Cardiac fibroblast (primary cell): ENCODE measurements around the gene PAK4.

Experiments
- DNase-seq, 2 donors: peaks; one replicate each; pipeline versions ENCODE4 v3.0.0 to v3.0.0-alpha.2; 2010; ENCODE audit warnings: low read depth in 2 of 2
- H3K4me3 ChIP-seq, 2 donors: replicated peaks in 1 of 2; 1 replicate in 1 of 2; 2 replicates in 1 of 2; pipeline ENCODE4 v1.5.1; 2011; ENCODE audit warnings: low read depth in 2 of 2, low read length in 2 of 2, mild to moderate bottlenecking in 2 of 2, moderate library complexity in 1 of 2
- TF ChIP-seq, protein P1 (sequence below): IDR thresholded peaks from one replicate; pipeline ENCODE4 v1.5.1; 2011; ENCODE audit warnings: low read depth, mild to moderate bottlenecking, low read length, inconsistent platforms

PAK4 gene

DNA sequence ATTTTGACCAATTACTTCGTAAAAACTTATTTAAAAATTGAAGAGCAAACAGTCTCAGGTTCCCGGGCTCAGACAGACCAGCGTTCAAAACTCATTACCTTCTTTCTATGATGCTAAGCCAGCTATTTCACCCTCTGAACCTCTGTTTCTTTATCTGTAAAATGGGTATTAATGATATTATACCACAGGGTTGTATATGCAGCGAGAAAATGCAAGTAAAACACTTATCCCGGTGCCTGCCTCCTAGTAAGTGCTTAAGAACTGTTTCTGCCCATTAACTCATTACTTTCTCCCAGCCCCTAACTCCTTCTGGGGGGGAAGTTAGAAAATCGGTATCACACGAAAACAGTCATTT is 410 bp upstream of the PAK4 start:
- TF ChIP-seq, protein P1, sequence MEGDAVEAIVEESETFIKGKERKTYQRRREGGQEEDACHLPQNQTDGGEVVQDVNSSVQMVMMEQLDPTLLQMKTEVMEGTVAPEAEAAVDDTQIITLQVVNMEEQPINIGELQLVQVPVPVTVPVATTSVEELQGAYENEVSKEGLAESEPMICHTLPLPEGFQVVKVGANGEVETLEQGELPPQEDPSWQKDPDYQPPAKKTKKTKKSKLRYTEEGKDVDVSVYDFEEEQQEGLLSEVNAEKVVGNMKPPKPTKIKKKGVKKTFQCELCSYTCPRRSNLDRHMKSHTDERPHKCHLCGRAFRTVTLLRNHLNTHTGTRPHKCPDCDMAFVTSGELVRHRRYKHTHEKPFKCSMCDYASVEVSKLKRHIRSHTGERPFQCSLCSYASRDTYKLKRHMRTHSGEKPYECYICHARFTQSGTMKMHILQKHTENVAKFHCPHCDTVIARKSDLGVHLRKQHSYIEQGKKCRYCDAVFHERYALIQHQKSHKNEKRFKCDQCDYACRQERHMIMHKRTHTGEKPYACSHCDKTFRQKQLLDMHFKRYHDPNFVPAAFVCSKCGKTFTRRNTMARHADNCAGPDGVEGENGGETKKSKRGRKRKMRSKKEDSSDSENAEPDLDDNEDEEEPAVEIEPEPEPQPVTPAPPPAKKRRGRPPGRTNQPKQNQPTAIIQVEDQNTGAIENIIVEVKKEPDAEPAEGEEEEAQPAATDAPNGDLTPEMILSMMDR, result no peak
- DNase-seq, result no peak
- peak overlapping the region; percentile 9 to 48 for H3K4me3 ChIP-seq

DNA sequence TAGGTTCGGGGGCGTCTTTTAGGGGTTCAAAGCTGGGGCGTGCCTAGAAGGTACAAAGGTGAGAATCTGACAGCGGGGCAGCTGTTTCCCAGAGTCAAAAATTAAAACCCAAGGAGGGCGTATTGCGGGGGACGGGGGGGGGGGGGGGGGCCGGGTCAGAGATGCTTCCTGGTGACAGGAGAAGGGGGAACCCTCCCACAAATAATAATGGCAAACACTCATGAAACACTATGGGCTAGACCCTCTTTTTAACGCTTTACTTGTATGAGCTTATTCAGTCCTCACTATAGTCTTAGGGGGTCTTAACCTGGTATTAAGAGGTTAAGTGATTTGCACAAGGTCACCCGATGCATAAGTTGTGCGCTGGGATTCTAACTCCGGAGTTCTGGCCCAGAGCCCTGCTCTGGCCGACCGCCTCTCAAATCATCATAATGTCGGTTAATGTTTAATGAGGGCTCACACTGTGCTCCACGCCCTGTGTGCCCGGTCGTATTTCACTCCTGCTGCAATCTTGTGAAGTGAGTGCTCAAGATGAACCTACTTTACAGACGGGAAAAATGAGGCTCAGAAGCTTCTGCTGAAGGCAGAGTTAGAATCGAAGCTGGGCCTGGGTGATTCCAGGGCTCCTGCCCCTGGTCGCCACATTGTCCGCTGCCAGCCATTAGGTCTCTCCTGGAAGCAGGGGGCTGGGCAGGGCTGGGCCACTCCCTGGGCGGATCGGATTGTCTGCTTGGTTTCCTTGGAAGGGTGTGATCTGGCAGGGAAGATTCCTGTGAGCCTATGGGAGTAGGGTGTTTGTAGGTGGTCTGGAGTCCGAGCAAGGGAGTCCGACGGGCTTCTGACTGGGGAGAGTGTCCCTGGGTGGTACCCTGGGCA is 964 bp downstream of the PAK4 start:
- H3K4me3 ChIP-seq, result peak overlapping the region; percentile 78 to 82
- TF ChIP-seq, protein P1, result no peak
- DNase-seq, result peak in 1 of 2 donors; percentile 36

DNA sequence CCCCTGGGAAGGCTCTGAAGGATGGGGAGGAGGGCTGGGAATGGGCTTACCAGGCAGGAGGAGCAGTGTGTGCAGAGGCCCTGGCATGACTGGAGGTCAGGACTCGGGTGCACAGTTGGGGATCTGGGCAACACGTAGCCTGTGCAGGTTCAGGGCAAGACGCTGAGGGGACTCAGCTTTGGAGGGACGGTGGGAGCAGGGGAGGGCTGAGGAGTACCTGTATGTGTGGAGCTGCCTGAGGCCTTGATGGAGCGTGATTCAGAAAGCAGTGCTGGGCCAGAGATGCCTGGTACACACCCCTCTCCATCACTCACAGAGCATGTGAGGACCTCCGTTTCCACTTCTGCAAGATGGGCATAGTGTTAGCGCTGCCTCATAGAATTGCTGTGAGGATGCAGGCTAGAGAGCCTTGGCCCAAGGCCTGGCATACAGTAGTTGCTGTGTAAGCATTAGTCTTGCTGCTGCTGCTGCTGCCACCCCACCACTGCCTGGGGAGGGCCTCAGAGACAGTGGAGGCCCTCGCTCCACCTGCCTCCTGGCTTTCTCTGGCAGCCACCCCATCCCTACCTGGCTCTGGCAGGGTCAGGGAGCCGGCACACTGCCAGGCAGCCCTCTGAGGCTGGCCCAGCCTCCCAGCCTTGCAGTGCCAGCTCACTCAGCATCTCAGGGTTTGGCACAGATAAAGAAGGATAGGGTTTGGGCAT is 2.4 kb downstream of the PAK4 start:
- TF ChIP-seq, protein P1, result no peak
- DNase-seq, result no peak
- H3K4me3 ChIP-seq, result no peak overlapping the region

DNA sequence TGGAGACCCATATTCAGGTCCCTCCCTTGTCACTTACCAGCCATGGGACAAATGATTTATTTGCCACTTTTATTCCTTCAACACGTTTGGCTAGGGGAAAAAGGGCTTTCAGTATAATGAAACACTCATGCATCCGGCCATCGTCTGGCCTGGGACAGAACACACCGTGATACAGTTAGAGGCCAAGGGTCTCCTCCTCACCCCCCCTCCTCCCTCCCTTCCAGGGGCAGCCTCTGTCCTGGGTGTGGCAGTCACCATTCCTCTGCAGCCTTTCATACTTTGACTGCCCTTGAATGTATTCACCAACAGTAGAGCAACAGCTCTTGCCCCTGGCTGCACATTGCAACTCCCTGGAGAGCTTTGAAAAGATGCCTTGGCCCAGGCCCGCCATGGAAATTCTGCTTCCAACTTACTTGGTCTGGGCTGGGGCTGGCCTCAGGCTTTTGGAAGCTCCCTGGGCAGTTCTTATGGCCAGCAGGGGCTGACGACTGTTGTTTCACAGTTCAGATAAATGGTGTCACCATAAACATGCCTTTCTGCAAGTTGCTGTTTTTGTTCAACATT is 3.0 kb downstream of the PAK4 start:
- TF ChIP-seq, protein P1, result no peak
- DNase-seq, result peak in 1 of 2 donors; percentile 27
- H3K4me3 ChIP-seq, result no peak overlapping the region

DNA sequence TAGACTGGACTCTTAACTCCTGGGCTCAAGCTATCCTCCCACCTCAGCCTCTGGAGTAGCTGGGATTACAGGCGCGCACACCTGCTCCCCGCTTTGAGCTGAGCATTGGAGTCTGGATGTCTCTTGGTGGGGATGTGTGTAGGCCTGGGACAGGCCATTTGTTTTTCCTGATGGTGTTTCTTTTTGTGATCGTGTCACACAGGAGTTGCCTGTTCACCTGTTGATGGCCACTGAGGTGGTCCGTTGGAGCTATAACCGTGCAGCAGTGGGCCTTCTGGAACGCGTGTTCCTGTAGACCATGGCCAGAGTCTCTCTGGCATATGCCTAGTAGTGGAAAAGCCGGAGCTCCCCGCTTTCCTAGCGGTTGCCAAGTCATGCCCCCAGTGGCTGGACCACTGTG is 3.5 kb downstream of the PAK4 start:
- DNase-seq, result no peak
- TF ChIP-seq, protein P1, result no peak
- H3K4me3 ChIP-seq, result no peak overlapping the region

DNA sequence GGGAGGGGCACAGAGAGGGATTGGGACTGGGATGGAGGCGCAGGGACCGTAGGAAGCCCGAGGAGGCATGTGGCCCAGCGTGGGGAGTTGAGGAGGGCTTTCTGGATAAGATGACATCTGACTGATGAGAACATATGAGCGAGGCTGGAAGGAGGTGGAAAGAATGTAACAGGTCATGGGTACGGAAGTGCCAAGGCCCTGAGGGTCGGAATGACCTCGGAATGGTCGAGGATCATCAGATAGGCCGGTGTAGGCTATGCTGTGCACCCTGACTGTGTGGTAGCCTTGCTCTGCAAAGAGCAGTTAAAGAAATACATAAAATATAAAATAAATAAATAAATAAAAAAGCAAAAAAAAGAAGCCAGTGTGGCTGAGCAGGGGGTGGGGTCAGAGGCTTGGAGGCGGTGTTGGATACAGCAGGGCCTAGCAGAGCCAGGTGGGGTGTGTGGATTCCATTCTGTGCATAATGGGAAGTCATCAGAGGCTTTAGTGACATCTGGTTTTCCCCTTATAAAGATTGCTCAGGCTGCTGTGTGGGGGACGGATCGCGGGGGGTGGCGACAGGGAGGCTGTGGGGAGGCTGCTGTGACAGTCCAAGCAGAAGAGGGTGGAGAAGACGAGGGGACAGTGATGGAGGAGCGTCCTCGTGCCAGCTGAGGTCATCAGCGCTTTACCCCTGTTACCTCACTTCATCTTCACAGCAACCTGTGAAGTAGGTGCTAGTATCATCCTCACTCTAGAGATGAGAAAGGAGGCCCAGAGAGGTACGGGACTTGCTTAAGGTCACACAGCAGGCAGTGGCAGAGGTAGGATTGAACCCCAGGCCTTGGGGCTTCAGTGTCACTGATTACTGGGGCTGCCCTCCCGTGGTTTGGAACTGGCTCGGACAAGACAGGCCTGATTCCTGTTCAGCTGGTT is 5.0 kb downstream of the PAK4 start:
- TF ChIP-seq, protein P1, result no peak
- H3K4me3 ChIP-seq, result no peak overlapping the region

More for the DNA sequence above, 5.0 kb downstream of the PAK4 start:
- no peak for DNase-seq
